GM21723 (cell line): Measurements from ENCODE around the gene QRSL1.
"Not testable (repeated sequence)": the region's sequence is repeated elsewhere in the genome, so short reads cannot be mapped to it uniquely, and the experiment has no call there.

ENCODE experiments used
- ATAC-seq: cut with Tn5 transposase; IDR thresholded peaks from one replicate; pipeline ENCODE4 v1.9.1; 2021; ENCODE audit warnings: mild to moderate bottlenecking, moderate library complexity; ENCODE audit not compliant: unreplicated experiment

The QRSL1 gene

DNA sequence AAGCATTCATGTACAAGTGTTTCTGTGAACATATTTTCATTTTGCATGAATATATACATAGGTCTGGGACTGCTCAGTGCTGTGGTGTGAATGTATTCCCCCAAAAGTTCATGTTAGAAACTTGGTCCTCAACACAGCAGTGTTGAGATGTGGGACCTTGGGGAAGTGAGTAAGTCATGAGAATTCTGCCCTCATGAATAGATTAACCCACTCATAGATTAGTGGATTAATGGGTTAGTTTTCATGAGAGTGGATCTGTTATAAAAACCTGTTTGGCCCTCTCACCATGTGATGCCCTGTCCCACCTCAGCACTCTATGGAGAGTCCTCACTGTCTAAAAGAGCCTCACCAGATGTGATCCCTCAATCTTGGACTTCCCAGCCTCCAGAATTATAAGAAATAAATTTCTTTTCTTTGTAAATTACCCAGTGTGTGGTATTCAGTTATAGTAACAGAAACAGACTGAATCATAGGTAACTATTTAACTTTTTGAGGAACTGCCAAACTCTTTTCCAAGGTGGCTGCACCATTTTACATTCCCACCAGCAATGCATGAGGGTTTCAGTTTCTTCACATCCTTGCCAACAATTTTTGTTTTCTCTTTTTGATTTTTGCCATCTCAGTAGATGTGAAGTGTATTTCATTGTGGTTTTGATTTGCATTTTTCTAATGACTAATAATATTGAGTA, 45.3 kb downstream of the QRSL1 start:
- no peak for ATAC-seq

DNA sequence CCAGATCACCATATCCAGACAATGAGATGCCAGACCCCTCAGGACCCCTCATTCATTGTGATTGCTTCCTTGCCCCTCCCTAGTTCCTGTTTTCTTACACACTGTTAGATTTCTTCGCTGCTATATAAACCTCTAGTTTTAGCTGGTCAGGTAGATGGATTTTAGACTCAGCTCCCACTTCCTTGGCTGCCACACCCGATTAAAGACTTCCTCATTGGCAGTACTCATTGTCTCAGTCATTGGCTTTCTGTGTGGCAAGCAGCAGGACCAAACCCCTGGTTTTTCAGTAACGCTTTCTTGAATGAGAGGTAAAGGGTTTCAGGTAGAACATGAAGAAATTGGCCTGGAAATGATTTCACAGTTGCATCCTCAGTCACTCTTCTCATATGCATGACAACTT, 47.9 kb downstream of the QRSL1 start:
- ATAC-seq = no peak

- ATAC-seq = no peak
Observed at GRCh38 chr6:106684011-106684410, 54.6 kb downstream of the QRSL1 start.

- no peak for ATAC-seq
Observed at GRCh38 chr6:106685833-106686232, 56.5 kb downstream of the QRSL1 start.

DNA sequence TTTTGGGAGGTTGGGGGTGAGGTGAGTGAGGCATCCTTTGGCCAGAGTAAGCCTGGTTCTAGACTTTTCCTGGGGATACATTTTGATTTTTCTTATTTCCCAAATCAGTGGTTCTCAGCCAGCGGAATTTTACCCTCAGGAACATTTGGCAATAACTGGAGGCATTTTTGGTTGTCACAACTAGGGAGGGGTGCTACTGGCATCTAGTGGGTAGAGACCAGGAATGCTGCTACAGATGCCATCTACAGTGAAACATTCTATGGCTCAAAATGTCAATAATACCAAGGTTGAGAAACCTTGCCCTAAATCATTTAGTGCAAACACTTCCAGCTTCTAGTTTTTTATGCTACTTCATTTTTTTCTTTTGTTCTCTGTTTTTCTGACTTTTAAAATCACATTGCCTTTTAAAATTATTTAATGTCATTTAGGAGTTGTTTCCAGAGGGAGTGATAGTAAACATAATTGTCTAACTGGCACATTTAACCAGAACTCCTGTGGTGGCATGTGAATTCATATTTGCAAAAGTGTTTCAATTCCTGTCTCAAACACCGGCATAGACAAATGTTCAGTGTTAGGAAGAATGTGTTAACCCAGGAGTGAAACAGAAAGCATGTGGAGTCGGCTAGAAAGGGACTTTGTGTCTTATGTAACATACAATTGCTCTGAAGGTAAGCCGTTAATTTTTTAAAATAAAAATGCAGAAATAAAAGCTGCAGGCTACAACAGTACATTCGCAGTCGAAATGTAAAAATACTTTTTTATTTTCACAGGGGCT, 59.0 kb downstream of the QRSL1 start:
- no peak for ATAC-seq

GRCh38 chr6:106692112-106692818, 62.9 kb downstream of the QRSL1 start:
- no peak for ATAC-seq

DNA sequence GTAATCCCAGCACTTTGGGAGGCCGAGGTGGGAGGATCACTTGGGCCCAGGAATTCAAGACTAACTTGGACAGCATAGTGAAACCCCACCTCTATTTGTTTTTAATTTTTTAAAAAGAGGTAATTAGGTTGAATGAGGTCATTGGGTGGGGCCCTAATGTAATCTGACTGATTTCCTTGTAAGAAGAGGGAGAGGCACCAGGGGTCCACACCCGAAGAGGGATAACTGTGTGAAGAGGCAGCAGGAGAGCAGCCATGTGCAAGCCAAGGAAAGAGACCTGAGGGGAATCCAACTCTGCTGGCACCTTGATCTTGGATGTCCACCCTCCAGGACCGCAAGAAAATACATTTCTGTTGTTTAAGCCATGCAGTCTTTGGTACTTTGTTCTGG, 63.4 kb downstream of the QRSL1 start:
- no peak for ATAC-seq

GRCh38 chr6:106693418-106693817, 64.0 kb downstream of the QRSL1 start:
- ATAC-seq = no peak

DNA sequence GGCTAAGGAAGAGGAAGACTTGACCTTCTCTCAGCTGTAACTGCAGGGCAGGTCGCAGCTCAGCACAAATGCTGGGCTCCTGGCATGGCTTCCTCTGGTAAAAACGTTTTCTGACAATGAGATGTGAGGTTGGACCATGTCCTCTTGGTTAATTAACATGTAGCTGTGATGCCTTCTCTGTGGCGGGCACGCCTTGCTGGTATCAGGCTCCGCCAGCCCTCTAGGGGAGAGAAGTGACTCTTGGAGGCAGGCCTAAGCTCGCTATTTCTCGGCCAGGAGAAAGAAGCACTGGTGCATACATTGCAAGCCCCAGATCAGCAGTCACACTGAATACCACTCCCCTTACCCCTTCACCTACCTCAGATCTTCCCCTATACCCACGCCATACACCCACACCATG, 65.0 kb downstream of the QRSL1 start:
- ATAC-seq = no peak

DNA sequence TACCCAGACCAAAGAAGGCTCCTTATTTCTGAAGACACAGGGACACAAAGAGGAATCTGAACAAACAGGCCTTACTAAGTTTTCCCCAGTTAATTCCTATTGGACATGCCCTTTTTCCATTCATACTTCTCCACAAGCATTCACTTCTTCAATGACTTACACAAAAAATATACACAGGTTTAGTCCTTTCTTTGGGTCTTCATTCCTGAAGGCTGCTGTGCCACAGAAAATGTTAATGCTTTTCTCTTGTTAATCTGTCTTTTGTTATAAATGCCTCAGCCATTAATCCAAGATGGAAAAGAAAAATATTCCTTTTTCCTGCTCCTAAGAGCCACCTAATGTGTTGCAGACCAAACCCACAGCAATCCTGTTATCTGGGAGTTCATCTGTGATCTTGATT, 71.2 kb downstream of the QRSL1 start:
- no peak for ATAC-seq

- ATAC-seq = not testable (repeated sequence)
Observed at GRCh38 chr6:106701201-106701600, 71.8 kb downstream of the QRSL1 start.

DNA sequence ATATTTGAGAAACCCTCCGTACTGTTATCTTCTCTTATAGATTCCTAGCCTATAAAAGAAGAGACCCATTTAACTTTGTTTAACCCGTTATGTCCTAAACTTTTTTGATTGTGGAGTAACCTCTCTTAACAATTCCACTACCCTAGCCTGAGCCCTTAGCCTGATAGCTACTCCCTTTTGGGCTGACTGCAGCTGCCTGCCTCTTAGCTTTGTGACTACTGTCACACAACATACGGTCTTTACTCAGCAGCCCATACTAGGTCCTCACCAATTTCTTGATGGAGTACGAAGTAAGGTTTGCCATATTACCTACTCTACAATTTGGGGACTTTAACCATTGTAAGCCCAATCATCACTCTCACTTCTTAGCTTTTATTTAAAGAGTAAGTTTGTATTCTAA, 72.7 kb downstream of the QRSL1 start:
- peak; percentile 48 for ATAC-seq

GRCh38 chr6:106702451-106703110, 73.2 kb downstream of the QRSL1 start:
- peak; percentile 98 for ATAC-seq

DNA sequence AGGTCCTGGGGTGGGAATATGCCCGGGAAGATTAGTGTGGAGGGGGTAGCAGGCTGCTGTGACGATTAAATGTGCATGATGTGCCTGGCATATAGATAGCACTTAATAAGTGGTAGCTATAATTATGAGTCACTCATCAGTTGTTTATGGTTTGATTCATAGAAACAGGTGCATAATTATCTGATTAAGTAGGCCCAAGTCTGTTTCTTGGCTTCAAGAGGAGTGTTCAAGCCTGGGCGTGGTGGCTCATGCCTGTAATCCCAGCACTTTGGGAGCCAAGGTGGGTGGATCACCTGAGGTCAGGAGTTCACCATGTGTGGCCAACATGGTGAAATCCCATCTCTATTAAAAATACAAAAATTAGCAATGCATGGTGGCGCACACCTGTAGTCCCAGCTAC, 74.9 kb downstream of the QRSL1 start:
- ATAC-seq = no peak

DNA sequence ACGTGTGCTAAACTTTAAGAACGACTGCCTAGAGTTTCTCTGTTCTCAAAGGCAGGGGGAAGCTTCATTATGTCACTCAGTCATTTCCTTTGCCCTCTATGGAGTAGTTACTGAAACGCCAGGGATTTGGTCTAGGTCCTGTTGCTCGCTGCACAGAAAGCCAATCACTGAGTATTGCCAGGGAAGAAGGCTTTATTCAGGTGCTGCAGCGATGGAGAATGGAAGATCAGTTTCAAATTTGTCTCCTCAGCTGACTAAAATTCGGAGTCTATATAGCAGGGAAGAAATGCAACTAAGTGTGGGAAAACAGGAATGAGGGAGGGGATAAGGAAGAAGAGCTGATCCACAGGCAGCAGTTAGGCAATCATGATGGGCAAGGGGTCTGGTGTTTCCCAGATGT, 75.8 kb downstream of the QRSL1 start:
- no peak for ATAC-seq

GRCh38 chr6:106710580-106710979, 81.2 kb downstream of the QRSL1 start:
- no peak for ATAC-seq

- ATAC-seq = no peak
Observed at GRCh38 chr6:106714281-106714680, 84.9 kb downstream of the QRSL1 start.

GRCh38 chr6:106715922-106716321, 86.5 kb downstream of the QRSL1 start:
- no peak for ATAC-seq

DNA sequence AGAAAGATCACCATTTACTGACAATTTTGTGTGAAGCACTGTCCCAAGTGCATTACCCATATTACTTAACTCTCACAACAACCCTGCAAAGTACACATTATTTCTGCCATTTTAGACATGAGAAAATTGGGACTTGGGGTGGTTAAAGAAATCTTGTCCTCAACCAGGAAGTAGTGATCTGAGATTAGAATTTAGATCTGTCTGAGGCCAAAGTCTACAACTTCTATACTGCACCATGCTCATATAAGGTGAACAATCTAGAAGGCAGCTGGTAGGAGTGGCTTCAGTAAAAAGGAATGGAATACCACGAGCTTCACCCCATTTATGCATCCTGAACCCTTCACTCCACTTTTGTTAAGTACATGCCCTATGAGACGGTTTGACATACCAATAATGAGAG, 87.6 kb downstream of the QRSL1 start:
- no peak for ATAC-seq
